ENCODE measurements around the gene UCK1.

Gene UCK1

DNA sequence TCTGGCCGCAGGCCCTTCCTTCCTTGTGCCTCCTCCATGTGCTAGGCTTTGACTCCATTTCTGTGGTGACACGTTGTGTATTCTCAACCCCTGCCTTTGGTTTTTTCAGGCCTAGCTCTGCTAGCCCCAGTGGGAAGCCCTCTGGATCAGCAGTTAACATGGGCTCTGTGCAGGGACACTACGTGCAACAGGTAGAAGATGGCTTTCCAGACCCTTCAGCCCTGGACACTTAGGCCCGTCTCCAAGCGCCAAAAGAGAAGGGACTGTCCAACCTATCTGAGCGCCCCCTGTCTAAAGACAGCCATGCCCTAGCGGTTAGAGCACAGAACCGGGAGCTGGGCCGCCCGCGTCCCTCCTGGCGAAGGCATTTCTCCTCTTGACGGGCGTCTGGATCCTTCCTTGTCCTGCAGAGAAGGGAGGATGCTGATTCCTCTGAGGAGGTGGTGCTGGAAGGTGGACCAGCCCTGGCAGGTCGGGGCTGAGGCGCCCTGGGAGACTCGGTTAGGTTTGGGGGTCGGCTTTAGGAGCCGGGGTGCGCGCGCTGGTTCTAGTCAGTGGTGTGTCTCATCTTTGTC, 36.7 kb downstream of the UCK1 start:
- DNase-seq = no peak

DNA sequence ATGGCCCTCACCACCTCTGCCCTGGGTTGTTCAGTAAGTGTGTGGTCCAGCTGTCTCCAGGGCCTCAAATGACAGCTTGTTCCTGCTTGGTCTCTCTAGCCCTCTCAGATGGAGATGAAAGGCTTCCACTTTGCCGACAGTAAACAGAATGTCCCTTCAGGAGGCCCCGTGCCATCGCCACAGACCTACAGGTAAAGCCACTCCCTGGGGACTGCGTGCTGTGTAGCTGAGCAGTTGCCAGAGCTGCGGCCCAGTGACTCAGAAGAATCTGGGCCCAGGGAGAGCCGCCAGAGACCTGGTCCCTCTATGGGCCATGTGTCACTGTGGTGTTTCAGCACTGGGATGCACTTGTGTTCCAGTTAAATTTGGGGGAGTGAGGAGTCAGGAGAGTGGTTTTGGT, 39.0 kb downstream of the UCK1 start:
- DNase-seq = no peak

DNA sequence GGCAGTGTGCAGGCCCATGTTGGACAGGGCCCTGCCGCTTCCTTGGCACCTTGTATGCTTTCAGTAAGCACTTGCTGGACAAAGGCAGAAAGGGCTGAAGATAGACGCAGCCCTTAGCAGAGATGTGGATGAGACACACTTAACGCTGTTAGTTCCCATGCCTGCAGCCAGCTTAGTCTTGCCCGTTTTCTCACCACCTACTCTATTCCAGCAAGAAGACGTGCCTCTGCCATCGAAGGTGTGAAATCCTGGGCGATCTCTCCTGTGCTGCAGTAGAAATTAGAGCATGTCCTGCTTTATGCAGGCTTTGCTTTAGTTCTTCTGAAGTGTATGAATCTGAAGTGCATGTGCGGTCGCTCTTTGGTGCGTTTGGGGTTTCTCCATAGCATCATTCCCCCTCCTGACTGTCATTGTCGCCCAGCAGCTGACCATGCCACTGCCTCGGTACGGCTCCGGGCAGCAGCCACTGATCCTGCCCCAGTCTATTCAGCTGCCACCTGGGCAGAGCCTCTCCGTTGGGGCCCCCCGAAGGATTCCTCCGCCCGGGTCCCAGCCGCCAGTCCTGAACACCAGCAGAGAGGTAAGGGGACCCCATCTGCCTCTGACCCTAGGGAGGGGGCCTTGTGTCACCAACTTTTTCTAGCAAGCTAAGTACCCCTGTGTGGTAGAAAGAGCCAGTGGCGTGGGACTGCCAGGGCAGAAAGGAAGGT, 39.9 kb downstream of the UCK1 start:
- DNase-seq = no peak

DNA sequence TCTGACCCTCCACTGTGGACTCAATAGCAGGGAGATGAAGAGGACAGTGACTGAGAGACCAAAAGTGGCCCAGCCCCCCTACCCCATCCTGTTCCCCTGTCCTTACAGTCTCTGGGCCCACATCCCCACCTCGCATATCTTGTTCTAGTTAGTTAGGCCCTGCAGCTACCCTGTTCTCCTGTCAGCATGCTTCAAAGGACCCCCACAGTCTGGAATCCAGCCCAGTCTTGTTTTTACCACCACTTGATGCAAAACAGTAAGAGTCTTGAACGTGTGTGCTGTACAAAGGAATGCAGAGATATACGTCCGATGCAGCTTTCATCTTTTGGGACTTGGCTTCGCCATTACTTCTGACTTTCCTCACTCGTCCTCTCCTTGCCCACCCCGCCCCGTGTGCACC, 40.5 kb downstream of the UCK1 start:
- DNase-seq = no peak

DNA sequence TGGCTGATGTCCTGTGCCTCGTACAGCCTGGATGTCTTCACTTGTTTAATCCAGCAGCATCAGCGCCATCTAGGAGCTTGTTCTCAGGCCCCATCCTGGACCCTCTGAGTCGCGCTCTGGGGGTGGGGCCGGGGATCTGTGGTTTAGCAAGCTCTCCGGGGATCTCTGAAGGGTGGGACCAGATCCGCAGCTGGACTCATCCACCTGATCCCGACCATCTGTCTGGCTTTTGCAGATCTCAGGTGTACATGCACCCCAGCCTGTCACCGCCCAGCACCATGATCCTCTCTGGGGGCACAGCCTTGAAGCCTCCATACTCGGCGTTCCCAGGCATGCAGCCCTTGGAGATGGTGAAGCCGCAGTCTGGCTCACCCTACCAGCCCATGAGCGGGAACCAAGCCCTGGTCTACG, 43.4 kb downstream of the UCK1 start:
- no peak for DNase-seq

DNA sequence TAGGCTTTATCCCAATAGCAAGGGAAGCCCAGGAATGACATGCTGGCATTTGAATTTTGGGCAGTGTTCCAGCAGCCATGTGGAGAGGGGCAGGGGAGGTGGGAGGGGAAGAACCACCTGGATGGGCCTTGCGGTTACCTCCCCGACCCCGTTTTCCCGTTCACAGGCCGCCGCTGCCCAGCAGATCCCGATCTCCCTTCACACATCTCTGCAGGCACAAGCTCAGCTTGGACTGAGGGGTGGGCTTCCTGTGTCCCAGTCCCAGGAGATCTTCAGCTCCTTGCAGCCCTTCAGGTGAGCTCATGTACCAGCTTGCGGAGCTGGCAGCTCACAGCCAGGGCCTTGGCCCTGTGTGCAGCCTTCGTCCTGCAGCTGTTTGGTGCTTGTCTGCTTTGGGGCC, 44.1 kb downstream of the UCK1 start:
- DNase-seq = no peak

DNA sequence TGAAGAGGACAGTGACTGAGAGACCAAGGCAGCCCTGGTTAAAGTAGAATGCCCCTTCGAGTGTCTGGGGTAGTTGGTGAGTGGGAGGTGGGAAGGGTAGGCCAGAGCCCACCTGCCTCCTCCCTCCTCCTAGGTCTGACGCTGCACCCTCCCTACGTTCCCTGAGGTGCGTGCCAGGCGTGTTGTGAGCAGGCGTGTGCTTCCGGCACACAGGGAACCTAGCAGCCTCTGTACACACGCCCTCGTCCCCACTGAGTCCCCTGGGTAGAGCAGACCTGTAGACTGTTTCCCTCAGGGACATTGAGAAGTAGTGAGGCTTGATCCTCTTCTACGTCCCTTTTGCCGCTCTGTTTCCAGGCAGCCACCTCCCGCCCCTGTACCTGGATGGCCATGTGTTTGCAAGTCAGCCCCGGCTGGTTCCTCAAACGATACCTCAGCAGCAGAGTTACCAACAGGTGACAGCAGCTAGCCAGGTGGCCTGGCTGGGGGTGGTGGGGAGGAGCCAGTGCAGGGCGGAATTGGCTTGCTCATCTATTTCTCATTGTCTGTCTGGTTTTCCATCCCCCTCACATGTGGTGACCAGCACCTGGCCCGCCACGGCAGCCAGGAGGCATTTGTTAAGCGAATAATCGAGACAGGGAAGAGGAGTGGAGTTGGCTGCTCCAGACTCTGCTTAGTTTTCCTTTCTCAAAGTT, 45.2 kb downstream of the UCK1 start:
- no peak for DNase-seq

DNA sequence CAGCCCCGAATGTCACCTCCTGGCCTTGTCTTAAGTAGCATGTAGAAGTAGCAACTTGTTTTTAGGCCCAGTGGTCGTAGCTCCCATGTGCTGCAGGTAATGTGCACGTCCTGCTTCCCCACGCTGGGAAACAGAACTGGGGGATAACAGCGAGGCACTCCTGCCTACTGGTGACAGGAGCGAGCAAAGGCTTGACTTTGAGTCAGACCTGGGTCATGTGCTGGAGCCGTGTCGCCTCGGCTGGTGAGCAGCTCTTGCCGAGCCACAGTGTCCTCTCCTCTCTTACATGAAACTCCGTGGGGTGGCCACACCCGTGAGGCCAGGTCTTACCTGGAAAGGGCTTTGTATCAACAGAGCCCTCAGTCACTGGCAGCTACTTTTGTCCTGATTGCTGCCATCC, 45.9 kb downstream of the UCK1 start:
- DNase-seq = no peak

DNA sequence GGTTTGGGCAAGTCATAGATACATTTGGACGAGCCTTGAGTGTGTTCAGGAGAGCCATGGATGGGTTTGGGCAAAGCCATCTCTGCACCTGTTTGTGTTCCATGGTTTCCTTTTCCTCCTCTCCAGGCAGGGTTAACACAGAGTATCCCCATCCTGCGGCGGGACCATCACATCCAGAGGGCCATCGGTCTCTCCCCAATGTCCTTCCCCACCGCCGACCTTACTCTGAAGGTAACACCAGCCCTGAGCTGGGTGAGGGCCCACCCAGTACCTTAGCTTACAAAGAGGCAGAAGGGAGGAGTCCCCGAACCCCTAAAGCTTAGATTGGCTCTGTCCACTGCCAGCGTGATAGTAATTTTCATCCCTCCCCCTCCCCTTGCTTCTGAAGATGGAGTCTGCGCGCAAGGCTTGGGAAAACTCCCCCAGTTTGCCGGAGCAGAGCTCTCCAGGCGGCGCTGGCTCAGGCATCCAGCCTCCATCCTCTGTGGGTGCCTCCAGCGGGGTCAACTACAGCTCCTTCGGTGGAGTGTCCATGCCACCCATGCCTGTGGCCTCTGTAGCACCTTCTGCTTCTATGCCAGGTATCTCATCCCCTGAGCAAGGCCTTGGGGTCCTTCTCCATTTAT, 46.4 kb downstream of the UCK1 start:
- DNase-seq = no peak

DNA sequence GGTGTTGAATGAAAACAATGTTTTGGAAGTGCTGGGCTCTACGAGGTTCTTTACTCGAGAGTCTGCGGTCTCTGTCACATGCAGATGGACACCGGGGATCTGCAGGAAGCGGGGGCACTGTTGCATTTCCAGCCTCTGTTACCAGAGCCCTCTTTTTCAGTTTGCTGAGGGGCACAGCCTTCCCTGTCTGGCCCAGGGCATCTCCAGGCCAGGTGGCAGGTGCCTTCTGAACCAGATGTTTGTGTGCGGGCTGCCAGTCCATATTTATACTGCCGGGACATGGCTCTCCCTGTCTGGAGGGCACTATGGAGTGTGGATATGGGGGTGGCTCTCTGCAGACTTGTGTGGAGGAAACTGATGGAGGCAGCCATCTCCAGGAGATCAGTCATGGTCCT, 47.0 kb downstream of the UCK1 start:
- no peak for DNase-seq

DNA sequence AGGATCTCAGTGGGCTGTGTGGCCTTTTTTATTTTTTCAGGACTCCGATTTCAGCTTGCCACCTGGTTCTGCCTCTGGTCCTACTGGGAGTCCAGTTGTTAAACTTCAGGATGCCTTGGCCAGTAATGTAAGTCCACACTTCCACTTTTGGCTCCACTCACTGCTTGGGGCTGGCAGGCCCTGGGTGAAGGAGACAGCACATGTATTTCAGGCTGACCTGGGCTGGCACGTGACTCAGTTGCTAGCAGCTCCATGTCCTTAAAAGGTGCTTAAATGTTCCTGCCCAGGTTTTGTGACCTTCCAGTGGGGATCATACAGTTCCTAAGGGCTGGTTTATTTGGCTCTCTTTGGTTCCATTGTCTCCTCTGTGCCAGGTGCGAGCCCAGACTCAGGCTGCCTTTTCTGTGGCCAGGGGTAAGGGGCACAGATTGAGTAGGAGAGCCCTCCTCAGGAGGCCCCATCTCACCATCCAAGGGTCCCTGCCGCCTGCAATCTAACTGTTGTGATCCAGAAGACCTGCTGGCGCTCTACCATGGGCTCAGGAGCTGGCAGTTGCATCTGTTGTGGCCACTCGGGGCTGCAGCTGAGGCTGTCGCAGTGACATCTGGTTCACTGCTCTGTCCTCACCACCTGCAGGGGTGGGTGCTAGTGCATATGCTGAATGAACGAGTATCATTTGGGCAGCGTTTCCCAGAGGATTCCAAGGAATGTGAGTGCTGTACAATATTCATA, 47.6 kb downstream of the UCK1 start:
- no peak for DNase-seq

DNA sequence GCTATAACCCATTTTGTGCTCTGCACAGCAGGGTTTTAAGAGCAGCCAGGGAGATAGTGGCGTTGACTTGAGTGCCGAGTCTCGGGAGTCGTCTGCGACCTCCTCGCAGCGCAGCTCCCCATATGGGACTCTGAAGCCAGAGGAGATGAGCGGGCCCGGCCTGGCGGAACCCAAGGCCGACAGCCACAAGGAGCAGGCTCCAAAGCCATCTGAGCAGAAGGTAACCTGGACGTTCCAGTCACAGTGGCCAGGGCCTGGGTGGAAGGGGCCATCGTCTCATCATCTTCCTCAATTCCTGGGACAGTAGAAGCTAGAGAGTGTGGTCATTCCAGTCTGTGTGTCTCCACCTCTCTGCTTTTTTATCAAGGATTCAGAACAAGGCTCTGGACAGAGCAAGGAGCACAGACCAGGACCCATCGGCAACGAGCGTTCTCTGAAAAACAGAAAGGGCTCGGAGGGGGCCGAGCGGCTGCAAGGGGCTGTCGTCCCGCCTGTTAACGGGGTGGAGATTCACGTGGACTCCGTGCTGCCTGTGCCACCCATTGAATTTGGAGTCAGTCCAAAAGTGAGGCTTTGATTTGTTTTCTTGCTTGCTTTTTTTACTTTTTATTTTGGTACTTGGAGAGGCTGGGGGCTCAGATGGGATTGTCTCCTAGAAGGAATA, 48.6 kb downstream of the UCK1 start:
- DNase-seq = no peak

DNA sequence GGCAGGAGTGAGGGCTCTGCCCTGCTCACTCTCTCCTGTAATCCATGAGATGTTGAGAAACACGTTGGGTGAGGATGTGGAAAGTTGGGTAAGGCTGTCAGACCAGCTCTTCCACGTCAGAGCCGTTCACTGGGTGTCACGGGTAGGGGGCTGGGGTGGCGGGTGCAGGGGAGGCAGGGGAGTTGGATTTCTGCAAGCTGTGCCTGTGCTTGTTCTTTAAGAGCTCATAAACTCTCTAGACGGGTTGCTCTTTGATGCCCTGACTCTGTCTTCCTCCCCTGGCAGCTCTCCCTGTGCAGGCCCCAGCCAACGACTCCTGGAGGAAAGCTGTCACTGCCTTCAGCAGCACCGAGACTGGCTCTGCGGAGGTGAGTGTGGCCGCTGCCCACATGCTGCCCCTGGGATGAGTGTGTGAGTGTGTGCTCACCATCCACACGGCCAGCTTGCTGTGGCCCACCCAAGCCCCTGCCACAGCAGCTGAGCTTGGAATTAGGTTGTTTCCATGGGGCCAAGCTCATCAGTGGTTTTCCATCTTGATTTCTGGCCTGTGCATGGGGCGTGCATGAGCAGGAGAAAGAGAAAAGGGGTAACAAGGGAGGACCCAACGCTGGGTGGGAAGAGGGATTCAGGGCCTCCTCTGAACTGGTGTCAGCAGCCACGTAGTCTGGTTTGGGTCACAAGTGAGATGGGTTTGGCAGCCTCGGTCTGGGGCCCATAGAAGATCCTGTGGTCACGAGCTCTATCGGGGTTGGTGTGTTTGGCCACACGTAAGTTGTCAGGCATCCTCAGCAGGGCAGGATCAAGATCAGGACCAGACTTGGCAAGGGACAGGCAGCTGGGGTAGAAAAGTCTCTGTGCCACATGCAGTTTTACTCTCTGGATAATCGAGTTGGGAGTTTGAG, 49.4 kb downstream of the UCK1 start:
- no peak for DNase-seq

DNA sequence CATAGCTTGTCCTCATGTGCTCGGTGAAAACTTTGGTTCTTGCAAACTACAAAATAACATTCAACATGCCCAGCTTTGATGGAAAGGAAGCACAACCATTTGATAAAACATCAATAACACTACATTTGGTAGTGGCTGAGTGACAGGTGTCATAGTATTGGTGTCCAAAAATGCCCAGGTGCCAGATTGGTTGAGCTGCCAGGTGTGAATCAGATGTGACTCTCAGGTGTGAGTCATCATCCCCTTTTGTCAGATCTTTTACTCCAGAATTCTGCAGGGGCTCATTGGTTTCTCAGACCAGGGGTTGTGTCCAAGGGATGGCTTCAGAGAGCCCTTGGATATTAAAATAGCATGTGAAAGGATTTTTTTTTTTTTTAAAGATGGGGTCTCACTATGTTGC, 50.8 kb downstream of the UCK1 start:
- no peak for DNase-seq

DNA sequence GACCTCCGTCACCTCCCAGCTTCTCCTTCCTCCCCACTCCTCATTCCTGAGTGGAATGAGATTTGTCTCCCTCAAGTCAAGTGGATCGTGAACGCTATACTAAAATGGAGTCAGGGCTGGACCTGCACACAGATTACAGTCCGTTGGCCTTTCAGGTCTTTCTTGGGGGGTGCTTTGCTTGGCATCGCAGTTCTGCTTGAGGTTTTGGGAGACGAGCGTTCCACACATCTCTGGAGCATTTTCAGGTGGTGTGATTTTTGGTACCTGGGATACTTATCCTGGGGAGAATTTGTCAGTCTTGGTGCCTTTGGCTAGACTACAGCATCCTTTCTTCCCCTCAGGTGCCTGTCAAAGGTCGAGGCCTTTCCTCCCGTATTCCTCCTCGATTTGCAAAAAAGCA, 52.2 kb downstream of the UCK1 start:
- no peak for DNase-seq

DNA sequence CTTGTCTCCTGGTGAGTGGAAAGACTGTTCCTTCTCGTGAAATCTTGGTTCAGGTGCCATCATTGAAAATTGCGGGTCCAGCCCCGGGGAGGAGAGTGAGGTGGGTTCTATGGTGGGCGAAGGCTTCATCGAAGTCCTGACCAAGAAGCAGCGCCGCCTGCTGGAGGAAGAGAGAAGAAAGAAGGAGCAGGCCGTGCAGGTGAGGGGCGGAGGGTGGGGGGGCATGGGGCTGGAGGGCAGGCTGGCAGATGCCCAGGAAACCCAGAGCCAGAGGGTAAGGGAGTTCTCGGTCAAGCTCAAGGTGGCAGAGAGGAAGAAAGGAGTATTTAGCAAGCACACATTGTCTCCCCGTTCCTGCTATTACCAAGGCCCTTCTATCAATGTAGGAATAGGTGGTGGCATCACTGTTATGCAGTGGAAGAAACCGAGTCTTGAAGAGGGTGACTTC, 52.6 kb downstream of the UCK1 start:
- DNase-seq = peak; percentile 13 to 46 (median 36)

DNA sequence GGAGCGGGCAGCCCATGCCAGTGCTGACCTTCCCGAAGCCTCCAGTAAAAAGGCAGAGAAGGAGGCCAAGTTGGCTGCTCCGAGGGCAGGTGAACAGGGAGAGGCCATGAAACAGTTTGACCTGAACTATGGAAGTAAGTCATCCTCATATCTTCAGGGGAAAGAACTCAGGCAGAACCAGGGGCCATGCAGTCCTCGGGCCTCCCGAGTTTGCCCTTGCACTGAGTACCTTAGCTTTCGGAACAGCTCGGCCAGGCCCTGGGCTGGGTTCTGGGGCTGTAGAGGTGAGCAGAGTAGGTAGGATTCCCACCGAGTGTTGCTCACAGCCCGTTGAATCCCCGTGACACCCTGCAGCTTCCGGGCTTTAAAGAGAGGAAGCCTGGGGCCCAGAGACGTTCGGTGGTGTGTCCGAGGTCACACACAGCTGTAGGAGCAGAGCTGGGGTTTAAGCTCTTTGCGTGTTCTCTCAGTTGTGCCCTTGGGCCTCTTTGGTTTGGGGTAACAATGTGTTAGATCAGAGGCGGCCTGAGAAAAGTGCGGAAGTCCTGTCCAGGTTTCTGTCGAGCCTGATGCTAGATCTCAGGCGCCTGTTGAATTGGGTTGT, 53.1 kb downstream of the UCK1 start:
- DNase-seq = no peak

DNA sequence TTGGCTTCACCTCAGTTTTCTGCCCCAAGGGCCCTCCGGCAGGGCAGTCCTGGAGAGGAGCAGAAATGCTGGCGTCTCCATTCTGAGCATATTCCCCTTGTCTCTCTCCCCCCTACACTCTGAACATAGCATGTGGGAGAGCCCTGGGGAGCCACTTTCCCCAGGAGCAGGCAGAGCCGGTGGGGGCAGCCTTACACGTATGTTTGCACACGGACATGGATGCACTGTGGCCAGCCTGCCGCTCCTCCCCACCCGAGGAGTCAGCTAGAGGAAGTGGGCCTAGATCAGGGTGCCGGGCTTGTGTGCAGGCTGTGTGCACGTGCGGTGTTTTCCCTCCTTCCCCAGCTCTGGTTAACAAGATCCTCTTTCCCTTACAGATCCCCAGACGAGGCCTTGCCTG, 53.7 kb downstream of the UCK1 start:
- no peak for DNase-seq

DNA sequence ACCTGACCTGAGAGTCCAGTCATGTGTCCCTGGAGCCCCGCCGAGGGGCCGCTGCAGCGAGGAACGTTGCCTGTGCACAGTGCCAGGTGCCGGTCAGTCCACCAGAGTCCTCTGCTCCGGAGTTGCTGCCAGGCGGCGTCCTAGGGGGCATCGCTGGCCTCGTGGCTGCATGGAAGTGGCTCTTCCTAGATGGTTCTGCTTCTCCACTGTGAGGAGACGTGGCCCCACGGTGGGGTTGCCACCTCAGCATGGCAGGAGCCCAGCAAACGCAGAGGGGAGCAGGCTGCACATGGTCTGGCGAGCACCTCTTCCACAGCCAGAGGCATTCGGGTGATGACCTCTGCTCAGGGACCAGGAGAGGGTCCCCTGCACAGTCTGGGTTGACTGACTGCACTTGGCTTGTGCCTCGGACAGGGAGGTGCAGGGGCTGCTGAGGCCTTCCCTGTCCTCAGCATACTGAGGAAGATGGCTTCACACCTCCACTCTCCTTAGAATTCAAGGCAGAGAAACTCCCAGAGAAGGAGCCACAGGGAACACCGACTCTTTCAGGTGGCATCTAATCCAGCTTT, 54.2 kb downstream of the UCK1 start:
- no peak for DNase-seq

DNA sequence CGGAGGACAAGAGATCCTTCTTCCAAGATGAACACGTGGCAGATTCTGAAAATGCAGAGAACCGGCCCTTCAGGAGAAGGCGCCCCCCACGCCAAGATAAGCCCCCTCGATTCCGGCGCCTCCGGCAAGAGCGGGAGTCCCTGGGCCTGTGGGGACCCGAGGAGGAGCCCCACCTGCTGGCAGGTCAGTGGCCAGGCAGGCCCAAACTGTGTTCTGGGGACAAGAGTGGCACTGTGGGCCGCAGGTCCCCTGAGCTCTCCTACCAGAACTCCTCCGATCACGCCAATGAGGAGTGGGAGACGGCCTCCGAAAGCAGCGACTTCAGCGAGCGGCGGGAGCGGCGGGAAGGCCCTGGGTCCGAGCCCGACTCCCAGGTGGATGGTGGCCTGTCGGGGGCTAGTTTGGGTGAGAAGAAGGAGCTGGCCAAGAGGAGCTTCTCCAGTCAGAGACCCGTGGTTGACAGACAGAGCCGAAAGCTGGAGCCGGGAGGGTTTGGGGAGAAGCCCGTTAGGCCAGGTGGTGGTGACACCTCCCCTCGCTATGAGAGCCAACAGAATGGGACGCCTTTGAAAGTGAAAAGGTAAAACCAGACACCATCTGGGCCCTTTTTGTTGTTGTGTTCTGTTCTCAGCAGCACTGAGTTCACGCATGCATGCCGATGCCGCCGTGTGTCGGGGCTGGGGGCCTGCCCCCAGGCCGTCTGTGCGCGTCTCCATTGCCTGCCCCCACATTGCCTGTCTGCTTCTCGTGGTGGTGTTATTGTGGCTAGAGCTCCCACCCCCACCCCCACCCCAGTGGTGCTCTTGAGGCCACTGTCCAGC, 54.9 kb downstream of the UCK1 start:
- no peak for DNase-seq

Measured in activated CD4-positive, CD25-positive, alpha-beta regulatory T cell (primary cell).